GM12892 (cell line): ENCODE measurements around the gene SMIM9.

ENCODE experiments used
- POLR2A ChIP-seq: IDR thresholded peaks from 2 replicates; pipeline ENCODE4 v1.6.1; 2011; ENCODE audit warnings: low read depth, low read length, control low read depth
- POLR2AphosphoS5 ChIP-seq: IDR thresholded peaks from 2 replicates; pipeline ENCODE4 v1.6.1; 2011; ENCODE audit warnings: low read depth, low read length, control low read depth
- TAF1 ChIP-seq: IDR thresholded peaks from 2 replicates; pipeline ENCODE4 v1.6.1; 2011; ENCODE audit warnings: low read depth, mild to moderate bottlenecking, control low read depth, low read length, borderline replicate concordance

- TF ChIP-seq POLR2AphosphoS5 (no peak), POLR2A (no peak), TAF1 (no peak)
Observed at GRCh38 chrX:154822029-154822428, 12.4 kb downstream of the SMIM9 start.
